KMS-11 (cell line): Measurements from ENCODE around the gene MAP4K5.

Source experiments
- H2AFZ ChIP-seq: fragments of 200-600 bp; sonication (generic); 2 replicates; pipeline ENCODE4 v1.6.1; 2016; ENCODE audit warnings: antibody characterized with exemption, mixed run types, low read depth
- H3K27ac ChIP-seq: fragments of 200-600 bp; sonication (generic); 2 replicates; pipeline ENCODE4 v1.6.1; 2016; ENCODE audit warnings: mild to moderate bottlenecking, mixed run types
- H3K27me3 ChIP-seq: fragments of 200-600 bp; sonication (generic); 2 replicates; pipeline ENCODE4 v1.6.1; 2017; ENCODE audit warnings: mild to moderate bottlenecking, low read depth, mixed run types, moderate library complexity; ENCODE audit not compliant: insufficient read depth
- H3K36me3 ChIP-seq: fragments of 200-600 bp; sonication (generic); 2 replicates; pipeline ENCODE4 v1.6.1; 2017; ENCODE audit warnings: mild to moderate bottlenecking, mixed run types; ENCODE audit not compliant: insufficient read depth
- H3K4me1 ChIP-seq: fragments of 200-600 bp; sonication (generic); 2 replicates; pipeline ENCODE4 v1.6.1; 2016; ENCODE audit warnings: mild to moderate bottlenecking, low read depth, mixed run types; ENCODE audit not compliant: poor library complexity, severe bottlenecking
- H3K4me2 ChIP-seq: fragments of 200-600 bp; sonication (generic); 2 replicates; pipeline ENCODE4 v1.7.0; 2016; ENCODE audit warnings: mild to moderate bottlenecking, mixed run types
- H3K4me3 ChIP-seq: fragments of 200-600 bp; sonication (generic); IDR thresholded peaks from 2 replicates; pipeline ENCODE4 v1.6.1; 2017; ENCODE audit warnings: low read depth, low read length, mixed read lengths; ENCODE audit not compliant: insufficient read depth
- H3K79me2 ChIP-seq: fragments of 200-600 bp; sonication (generic); 2 replicates; pipeline ENCODE4 v1.6.1; 2016; ENCODE audit warnings: low read depth, mixed run types; ENCODE audit not compliant: insufficient read depth
- H3K9ac ChIP-seq: fragments of 200-600 bp; sonication (generic); 2 replicates; pipeline ENCODE4 v1.6.1; 2016; ENCODE audit warnings: mild to moderate bottlenecking, mixed run types
- H4K20me1 ChIP-seq: fragments of 200-600 bp; sonication (generic); 2 replicates; pipeline ENCODE4 v1.6.1; 2016; ENCODE audit warnings: mild to moderate bottlenecking, mixed run types; ENCODE audit not compliant: insufficient read depth
- CTCF ChIP-seq: fragments of 200-600 bp; sonication (generic); conservative IDR thresholded peaks from 2 replicates; pipeline ENCODE4 v1.6.1; 2017; ENCODE audit warnings: low read depth, mild to moderate bottlenecking, antibody characterized with exemption, low read length, moderate library complexity, mixed read lengths

The MAP4K5 gene

GRCh38 chr14:50425105-50425504 lies 107.3 kb downstream of the MAP4K5 start:
- Histone ChIP-seq H3K4me1 (no peaks in the 10 kb centered on the region), H3K79me2 (no peaks in the 10 kb centered on the region), H3K27me3 (no peaks in the 10 kb centered on the region), H3K9ac (no peak overlapping the region), H3K4me2 (no peak overlapping the region), H4K20me1 (no peaks in the 10 kb centered on the region), H3K36me3 (no peaks in the 10 kb centered on the region), H3K27ac (no peak overlapping the region), H3K4me3 (no peak overlapping the region), H2AFZ (no peak overlapping the region)
- no peak for TF ChIP-seq CTCF

- Histone ChIP-seq H3K27ac (no peak overlapping the region), H3K27me3 (no peaks in the 10 kb centered on the region), H3K4me2 (no peak overlapping the region), H3K79me2 (no peaks in the 10 kb centered on the region), H3K36me3 (no peaks in the 10 kb centered on the region), H3K9ac (no peak overlapping the region), H2AFZ (no peak overlapping the region), H4K20me1 (no peaks in the 10 kb centered on the region), H3K4me3 (no peak overlapping the region), H3K4me1 (no peaks in the 10 kb centered on the region)
- no peak for TF ChIP-seq CTCF
These were observed 108.8 kb downstream of the MAP4K5 start for GRCh38 chr14:50423529-50423928.

- no peak overlapping the region for H3K4me3 ChIP-seq
These were observed 110.9 kb downstream of the MAP4K5 start for GRCh38 chr14:50421499-50421898.

GRCh38 chr14:50417853-50418252 lies 114.5 kb downstream of the MAP4K5 start:
- Histone ChIP-seq H3K27me3 (no peaks in the 10 kb centered on the region), H3K4me3 (no peak overlapping the region), H3K79me2 (no peaks in the 10 kb centered on the region), H3K9ac (no peak overlapping the region), H4K20me1 (no peaks in the 10 kb centered on the region), H2AFZ (no peak overlapping the region), H3K4me2 (no peak overlapping the region), H3K27ac (no peak overlapping the region), H3K36me3 (no peaks in the 10 kb centered on the region), H3K4me1 (no peaks in the 10 kb centered on the region)
- no peak for TF ChIP-seq CTCF

More at GRCh38 chr14:50421499-50421898, 110.9 kb downstream of the MAP4K5 start:
- Histone ChIP-seq H3K9ac (no peak overlapping the region), H2AFZ (no peak overlapping the region), H3K79me2 (no peaks in the 10 kb centered on the region), H3K27me3 (no peaks in the 10 kb centered on the region), H3K36me3 (no peaks in the 10 kb centered on the region), H3K27ac (no peak overlapping the region), H4K20me1 (no peaks in the 10 kb centered on the region), H3K4me2 (no peak overlapping the region), H3K4me1 (no peaks in the 10 kb centered on the region)
- no peak for TF ChIP-seq CTCF
